ENCODE data around the gene EFCAB5. TPM values are rescaled to one million over a fixed set of nuclear protein-coding genes. Genes with fewer than 3 reads are reported as not detected.
"Not testable (repeated sequence)": the region's sequence is repeated elsewhere in the genome, so short reads cannot be mapped to it uniquely, and the experiment has no call there.

The EFCAB5 gene
- total RNA-seq, 1 experiment from 2014 or later: 0.07 TPM

DNA sequence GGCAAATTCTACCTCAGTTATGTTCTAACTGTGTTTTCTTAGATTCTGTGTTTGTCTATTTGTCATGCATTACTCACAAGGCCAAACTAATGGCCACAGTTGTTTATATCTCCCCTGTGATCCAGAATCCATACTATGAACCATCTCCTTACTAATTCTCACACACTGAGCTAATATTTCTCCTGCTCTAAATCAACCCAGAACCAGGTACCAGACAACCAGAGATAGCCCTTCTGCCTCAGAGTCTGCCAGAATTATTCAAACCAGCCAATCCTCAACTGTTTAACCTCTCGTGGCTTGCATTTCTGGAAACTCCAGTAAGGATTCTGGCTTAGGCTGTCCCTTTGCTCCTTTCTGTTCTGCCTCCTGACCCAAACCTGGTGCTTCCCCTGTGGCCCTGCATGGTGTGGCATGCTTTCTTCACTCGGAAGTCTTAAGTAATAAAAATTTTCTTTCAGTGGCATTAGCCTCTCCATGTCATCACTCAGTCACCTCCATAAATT is 59.4 kb downstream of the EFCAB5 start:
- Histone ChIP-seq H3K79me2 (ENCODE audit: low read length) (no peaks in the 10 kb centered on the region), H3K9ac (ENCODE audit: low read length) (no peak overlapping the region), H3K4me3 (ENCODE audit: low read length) (no peak overlapping the region), H2AFZ (ENCODE audit: low read length) (no peak overlapping the region), H3K27me3 (ENCODE audit: low read length) (no peaks in the 10 kb centered on the region), H3K4me2 (ENCODE audit: low read depth, low read length, poor library complexity, severe bottlenecking) (no peak overlapping the region), H3K36me3 (ENCODE audit: insufficient read depth, low read length) (no peaks in the 10 kb centered on the region), H3K9me2 (replicated peaks; ENCODE audit: insufficient read depth, low read length) (no peaks in the 10 kb centered on the region), H3K9me3 (ENCODE audit: low read length) (no peaks in the 10 kb centered on the region), H3K4me1 (ENCODE audit: low read length) (no peaks in the 10 kb centered on the region; the same call in 1 of the 2 replicates), H3K27ac (ENCODE audit: low read length) (no peak overlapping the region), H4K20me1 (ENCODE audit: insufficient read depth, low read depth, low read length) (no peaks in the 10 kb centered on the region)
- DNase-seq: no peak

DNA sequence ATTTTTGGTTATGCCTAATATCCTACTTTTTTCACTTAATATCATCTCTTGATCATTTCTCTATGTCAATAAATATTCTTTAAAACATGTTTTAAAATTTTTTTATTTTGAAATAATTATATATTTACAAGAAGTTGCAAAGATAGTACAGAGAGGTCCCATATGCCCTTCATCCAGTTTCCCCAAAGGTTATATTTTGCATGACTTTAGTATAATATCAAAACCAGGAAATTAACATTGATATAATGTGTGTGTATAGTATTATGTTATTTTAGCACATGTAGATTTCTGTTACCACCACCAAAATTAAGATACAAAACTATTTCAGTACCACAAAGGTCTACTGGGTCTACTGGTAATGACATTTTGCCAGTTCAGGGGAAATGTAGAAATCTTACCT is 60.7 kb downstream of the EFCAB5 start:
- H3K4me2 ChIP-seq (ENCODE audit: low read depth, low read length, poor library complexity, severe bottlenecking): no peak overlapping the region
- no peak overlapping the region for H2AFZ ChIP-seq (ENCODE audit: low read length)
- no peaks in the 10 kb centered on the region; the same call in 1 of the 2 replicates for H3K4me1 ChIP-seq (ENCODE audit: low read length)
- H3K9ac ChIP-seq (ENCODE audit: low read length): no peak overlapping the region
- no peak overlapping the region for H3K4me3 ChIP-seq (ENCODE audit: low read length)
- no peaks in the 10 kb centered on the region for H4K20me1 ChIP-seq (ENCODE audit: insufficient read depth, low read depth, low read length)
- H3K79me2 ChIP-seq (ENCODE audit: low read length): no peaks in the 10 kb centered on the region
- H3K9me3 ChIP-seq (ENCODE audit: low read length): no peaks in the 10 kb centered on the region
- H3K27me3 ChIP-seq (ENCODE audit: low read length): no peaks in the 10 kb centered on the region
- H3K27ac ChIP-seq (ENCODE audit: low read length): no peak overlapping the region
- DNase-seq: no peak
- no peaks in the 10 kb centered on the region for H3K36me3 ChIP-seq (ENCODE audit: insufficient read depth, low read length)
- no peaks in the 10 kb centered on the region for H3K9me2 ChIP-seq (replicated peaks; ENCODE audit: insufficient read depth, low read length)

DNA sequence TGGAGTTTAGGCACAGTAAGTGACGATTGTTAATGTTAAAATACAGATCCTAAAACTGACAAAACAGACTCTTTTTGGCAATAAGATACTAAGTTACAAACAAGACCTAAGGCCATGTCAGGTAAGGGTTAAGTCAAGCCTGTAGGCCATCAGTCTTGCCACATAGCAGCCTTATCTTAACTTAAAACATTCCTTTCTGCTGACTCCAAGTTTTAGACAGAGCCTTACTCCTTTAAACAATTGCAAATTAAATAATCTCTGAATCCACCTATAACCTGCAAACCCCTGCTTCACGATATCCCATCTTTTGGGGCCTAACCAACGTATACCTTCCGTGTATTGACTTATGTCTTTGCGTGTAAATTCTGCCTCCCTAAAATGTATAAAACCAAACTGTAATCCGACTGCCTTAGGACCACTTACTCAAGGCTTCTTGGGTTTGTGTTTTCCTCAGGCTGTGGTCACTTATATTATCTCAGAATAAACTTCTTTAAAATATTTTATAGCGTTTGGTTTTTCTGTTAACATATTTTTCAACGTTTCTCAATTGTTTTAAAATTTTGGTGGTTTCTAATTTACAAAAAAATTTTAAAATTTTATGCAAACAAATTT is 64.4 kb downstream of the EFCAB5 start:
- H3K9me3 ChIP-seq (ENCODE audit: low read length): no peaks in the 10 kb centered on the region
- H3K27me3 ChIP-seq (ENCODE audit: low read length): no peaks in the 10 kb centered on the region
- H3K79me2 ChIP-seq (ENCODE audit: low read length): no peaks in the 10 kb centered on the region
- H3K27ac ChIP-seq (ENCODE audit: low read length): no peak overlapping the region
- H3K4me1 ChIP-seq (ENCODE audit: low read length): no peaks in the 10 kb centered on the region
- no peak overlapping the region for H2AFZ ChIP-seq (ENCODE audit: low read length)
- H3K4me3 ChIP-seq (ENCODE audit: low read length): no peak overlapping the region
- H3K4me2 ChIP-seq (ENCODE audit: low read depth, low read length, poor library complexity, severe bottlenecking): no peak overlapping the region
- no peak overlapping the region for H3K9ac ChIP-seq (ENCODE audit: low read length)
- no peaks in the 10 kb centered on the region for H3K9me2 ChIP-seq (replicated peaks; ENCODE audit: insufficient read depth, low read length)
- no peaks in the 10 kb centered on the region for H4K20me1 ChIP-seq (ENCODE audit: insufficient read depth, low read depth, low read length)
- DNase-seq: no peak
- no peaks in the 10 kb centered on the region for H3K36me3 ChIP-seq (ENCODE audit: insufficient read depth, low read length)

DNA sequence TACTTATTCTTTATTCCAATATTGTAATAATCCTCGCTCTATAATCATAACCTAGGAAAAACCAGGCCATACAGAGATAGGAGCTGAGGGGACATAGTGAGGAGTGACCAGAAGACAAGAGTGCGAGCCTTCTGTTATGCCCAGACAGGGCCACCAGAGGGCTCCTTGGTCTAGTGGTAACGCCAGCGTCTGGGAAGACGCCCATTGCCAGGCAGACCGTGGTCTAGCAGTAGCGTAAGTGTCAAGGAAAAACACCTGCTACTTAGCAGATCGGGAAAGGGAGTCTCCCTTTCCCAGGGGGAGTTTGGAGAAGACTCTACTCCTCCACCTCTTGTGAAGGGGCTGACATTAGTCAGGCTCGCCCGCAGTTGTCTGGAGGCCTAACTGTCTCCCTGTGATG is 70.5 kb downstream of the EFCAB5 start:
- H3K27me3 ChIP-seq (ENCODE audit: low read length); H3K9ac ChIP-seq (ENCODE audit: low read length); H3K4me1 ChIP-seq (ENCODE audit: low read length); H3K4me2 ChIP-seq (ENCODE audit: low read depth, low read length, poor library complexity, severe bottlenecking); H3K36me3 ChIP-seq (ENCODE audit: insufficient read depth, low read length); DNase-seq; H3K4me3 ChIP-seq (ENCODE audit: low read length); H3K79me2 ChIP-seq (ENCODE audit: low read length); H4K20me1 ChIP-seq (ENCODE audit: insufficient read depth, low read depth, low read length); H2AFZ ChIP-seq (ENCODE audit: low read length); H3K9me3 ChIP-seq (ENCODE audit: low read length); H3K9me2 ChIP-seq (replicated peaks; ENCODE audit: insufficient read depth, low read length); H3K27ac ChIP-seq (ENCODE audit: low read length): not testable (repeated sequence)

DNA sequence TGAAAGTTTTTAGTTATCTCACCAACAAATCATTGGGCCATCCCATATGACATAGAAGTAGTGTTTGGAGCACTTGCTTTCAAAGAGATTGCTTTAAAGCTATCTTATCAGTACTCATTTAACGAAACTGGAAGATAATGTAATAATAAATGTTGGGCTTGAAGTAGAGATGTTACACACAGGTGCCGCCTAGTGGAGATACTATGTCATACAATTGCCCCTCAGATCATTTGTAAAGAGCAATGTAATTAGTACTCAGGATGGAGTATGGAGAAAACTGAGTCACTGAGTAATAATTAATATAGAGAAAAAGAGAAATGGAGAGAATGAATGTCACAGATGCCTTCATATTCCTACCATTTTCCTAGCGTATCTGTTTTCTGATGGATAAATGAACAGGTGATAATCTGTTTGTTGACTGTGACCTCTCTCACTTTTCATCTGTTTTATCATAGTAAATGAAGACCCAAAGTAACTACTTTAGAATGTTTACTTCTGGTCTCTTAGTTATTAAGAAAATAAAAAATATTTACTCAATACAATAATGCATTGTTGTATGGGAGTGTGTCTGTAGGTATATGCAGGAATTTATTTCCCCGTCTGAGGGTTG is 80.4 kb downstream of the EFCAB5 start:
- H3K4me3 ChIP-seq (ENCODE audit: low read length): no peak overlapping the region
- H3K27me3 ChIP-seq (ENCODE audit: low read length): no peaks in the 10 kb centered on the region; the same call in 1 of the 2 replicates
- peak; percentile 77 for DNase-seq
- H4K20me1 ChIP-seq (ENCODE audit: insufficient read depth, low read depth, low read length): no peaks in the 10 kb centered on the region
- H3K9me3 ChIP-seq (ENCODE audit: low read length): no peaks in the 10 kb centered on the region
- no peaks in the 10 kb centered on the region for H3K36me3 ChIP-seq (ENCODE audit: insufficient read depth, low read length)
- H3K4me2 ChIP-seq (ENCODE audit: low read depth, low read length, poor library complexity, severe bottlenecking): no peak overlapping the region
- no peaks in the 10 kb centered on the region for H3K4me1 ChIP-seq (ENCODE audit: low read length)
- H2AFZ ChIP-seq (ENCODE audit: low read length): no peak overlapping the region
- H3K9me2 ChIP-seq (replicated peaks; ENCODE audit: insufficient read depth, low read length): no peaks in the 10 kb centered on the region
- no peak overlapping the region for H3K27ac ChIP-seq (ENCODE audit: low read length)
- no peak overlapping the region for H3K9ac ChIP-seq (ENCODE audit: low read length)
- no peaks in the 10 kb centered on the region for H3K79me2 ChIP-seq (ENCODE audit: low read length)

DNA sequence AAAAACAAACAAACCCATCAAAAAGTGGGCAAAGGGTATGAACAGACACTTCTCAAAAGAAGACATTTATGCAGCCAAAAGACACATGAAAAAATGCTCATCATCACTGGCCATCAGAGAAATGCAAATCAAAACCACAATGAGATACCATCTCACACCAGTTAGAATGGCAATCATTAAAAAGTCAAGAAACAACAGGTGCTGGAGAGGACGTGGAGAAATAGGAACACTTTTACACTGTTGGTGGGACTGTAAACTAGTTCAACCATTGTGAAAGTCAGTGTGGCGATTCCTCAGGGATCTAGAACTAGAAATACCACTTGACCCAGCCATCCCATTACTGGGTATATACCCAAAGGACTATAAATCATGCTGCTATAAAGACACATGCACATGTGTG is 83.9 kb downstream of the EFCAB5 start:
- H3K4me2 ChIP-seq (ENCODE audit: low read depth, low read length, poor library complexity, severe bottlenecking); H3K27ac ChIP-seq (ENCODE audit: low read length); H3K9me2 ChIP-seq (replicated peaks; ENCODE audit: insufficient read depth, low read length); H3K9me3 ChIP-seq (ENCODE audit: low read length); H3K4me1 ChIP-seq (ENCODE audit: low read length); H3K4me3 ChIP-seq (ENCODE audit: low read length); H3K79me2 ChIP-seq (ENCODE audit: low read length); H3K36me3 ChIP-seq (ENCODE audit: insufficient read depth, low read length); H2AFZ ChIP-seq (ENCODE audit: low read length); DNase-seq; H3K9ac ChIP-seq (ENCODE audit: low read length); H4K20me1 ChIP-seq (ENCODE audit: insufficient read depth, low read depth, low read length); H3K27me3 ChIP-seq (ENCODE audit: low read length): not testable (repeated sequence)

DNA sequence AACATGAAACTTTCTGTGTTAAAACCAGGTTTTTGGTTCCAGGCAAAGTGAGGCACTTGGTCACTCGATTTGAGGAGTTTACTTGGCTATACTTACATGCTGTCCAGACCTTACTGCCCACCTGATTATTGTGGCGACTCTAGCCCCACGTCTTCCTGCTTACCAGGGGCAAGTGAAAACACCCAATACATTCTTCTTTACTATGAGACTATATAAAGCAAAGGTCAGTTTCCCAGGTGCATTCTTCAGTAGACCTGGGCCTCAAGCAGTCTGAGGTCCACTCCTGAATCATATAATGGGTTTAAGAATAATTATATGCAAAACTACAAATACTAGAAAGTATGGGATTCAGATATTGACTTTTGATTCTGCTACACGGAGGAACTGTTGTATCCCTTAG is 86.2 kb downstream of the EFCAB5 start:
- no peaks in the 10 kb centered on the region for H3K79me2 ChIP-seq (ENCODE audit: low read length)
- H3K36me3 ChIP-seq (ENCODE audit: insufficient read depth, low read length): no peaks in the 10 kb centered on the region
- no peaks in the 10 kb centered on the region for H4K20me1 ChIP-seq (ENCODE audit: insufficient read depth, low read depth, low read length)
- no peak overlapping the region for H3K4me3 ChIP-seq (ENCODE audit: low read length)
- H3K27ac ChIP-seq (ENCODE audit: low read length): no peak overlapping the region
- H3K4me2 ChIP-seq (ENCODE audit: low read depth, low read length, poor library complexity, severe bottlenecking): no peak overlapping the region
- H3K9me2 ChIP-seq (replicated peaks; ENCODE audit: insufficient read depth, low read length): no peaks in the 10 kb centered on the region
- DNase-seq: no peak
- H3K9me3 ChIP-seq (ENCODE audit: low read length): no peaks in the 10 kb centered on the region
- H3K9ac ChIP-seq (ENCODE audit: low read length): no peak overlapping the region
- no peak overlapping the region for H2AFZ ChIP-seq (ENCODE audit: low read length)
- H3K27me3 ChIP-seq (ENCODE audit: low read length): no peaks in the 10 kb centered on the region
- no peaks in the 10 kb centered on the region for H3K4me1 ChIP-seq (ENCODE audit: low read length)

DNA sequence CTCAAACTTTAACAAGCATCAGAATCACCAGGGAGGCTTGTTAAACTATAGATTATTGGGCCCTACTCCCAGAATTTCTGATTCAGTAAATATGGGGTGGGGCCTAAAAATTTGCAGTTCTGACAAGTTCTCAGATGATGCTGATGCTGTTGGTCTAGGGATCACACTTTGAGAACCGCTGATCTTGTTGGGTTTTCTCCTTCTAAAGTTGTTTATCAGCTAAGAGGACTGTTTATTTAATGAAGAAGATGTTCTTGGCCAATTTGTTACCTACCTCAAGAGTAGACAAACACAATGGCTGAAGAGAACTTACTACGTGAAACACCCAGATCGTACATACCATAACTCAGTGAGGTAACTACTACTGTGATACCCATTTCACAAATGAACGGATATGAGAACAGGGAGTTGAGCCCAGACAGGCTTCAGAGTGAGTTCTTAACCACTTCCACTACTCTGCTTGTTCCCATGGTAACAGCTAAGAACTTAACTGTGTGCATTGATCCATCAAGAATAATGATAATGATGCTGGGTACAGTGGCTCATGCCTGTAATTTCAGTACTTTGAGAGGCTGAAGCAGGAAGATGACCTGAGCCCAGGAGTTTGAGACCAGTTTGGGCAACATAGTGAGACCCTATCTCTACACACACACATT is 89.9 kb downstream of the EFCAB5 start:
- H3K36me3 ChIP-seq (ENCODE audit: insufficient read depth, low read length): no peaks in the 10 kb centered on the region
- no peaks in the 10 kb centered on the region for H3K27me3 ChIP-seq (ENCODE audit: low read length)
- no peaks in the 10 kb centered on the region for H4K20me1 ChIP-seq (ENCODE audit: insufficient read depth, low read depth, low read length)
- H3K27ac ChIP-seq (ENCODE audit: low read length): no peak overlapping the region
- no peaks in the 10 kb centered on the region for H3K9me3 ChIP-seq (ENCODE audit: low read length)
- no peaks in the 10 kb centered on the region for H3K4me1 ChIP-seq (ENCODE audit: low read length)
- no peak overlapping the region for H3K9ac ChIP-seq (ENCODE audit: low read length)
- no peaks in the 10 kb centered on the region for H3K79me2 ChIP-seq (ENCODE audit: low read length)
- H3K4me3 ChIP-seq (ENCODE audit: low read length): no peak overlapping the region
- no peak overlapping the region for H2AFZ ChIP-seq (ENCODE audit: low read length)
- no peaks in the 10 kb centered on the region for H3K9me2 ChIP-seq (replicated peaks; ENCODE audit: insufficient read depth, low read length)
- DNase-seq: peak; percentile 43
- no peak overlapping the region for H3K4me2 ChIP-seq (ENCODE audit: low read depth, low read length, poor library complexity, severe bottlenecking)
